Effector memory CD4-positive, alpha-beta T cell (primary cell): ENCODE measurements around the gene CATSPERE.
"Not testable (repeated sequence)": the region's sequence is repeated elsewhere in the genome, so short reads cannot be mapped to it uniquely, and the experiment has no call there.

ENCODE experiments used
- DNase-seq, 3 donors: peaks; one replicate each; pipeline ENCODE4 v3.0.0-alpha.2; 2020
- H3K27ac ChIP-seq: 2 replicates; pipeline ENCODE4 v1.7.0; 2013; ENCODE audit warnings: mild to moderate bottlenecking, low read length, moderate library complexity; ENCODE audit not compliant: insufficient read depth, poor library complexity, severe bottlenecking
- H3K27me3 ChIP-seq: replicated peaks from 2 replicates; pipeline ENCODE4 v1.7.0; 2013; ENCODE audit warnings: mild to moderate bottlenecking, low read length; ENCODE audit not compliant: insufficient read depth, control insufficient read depth, poor library complexity, severe bottlenecking
- H3K36me3 ChIP-seq: 2 replicates; pipeline ENCODE4 v1.7.0; 2013; ENCODE audit warnings: mild to moderate bottlenecking, low read length, moderate library complexity; ENCODE audit not compliant: control insufficient read depth, insufficient read depth
- H3K4me1 ChIP-seq: 2 replicates; pipeline ENCODE4 v1.7.0; 2013; ENCODE audit warnings: low read length, mild to moderate bottlenecking; ENCODE audit not compliant: control insufficient read depth, insufficient read depth, poor library complexity, severe bottlenecking
- H3K4me3 ChIP-seq: 2 replicates; pipeline ENCODE4 v1.7.0; 2013; ENCODE audit warnings: low read length, low read depth, mild to moderate bottlenecking; ENCODE audit not compliant: insufficient read depth, poor library complexity, severe bottlenecking
- H3K9me3 ChIP-seq: 2 replicates; pipeline ENCODE4 v1.7.0; 2013; ENCODE audit warnings: mild to moderate bottlenecking, low read length, moderate library complexity; ENCODE audit not compliant: control insufficient read depth

Gene CATSPERE

DNA sequence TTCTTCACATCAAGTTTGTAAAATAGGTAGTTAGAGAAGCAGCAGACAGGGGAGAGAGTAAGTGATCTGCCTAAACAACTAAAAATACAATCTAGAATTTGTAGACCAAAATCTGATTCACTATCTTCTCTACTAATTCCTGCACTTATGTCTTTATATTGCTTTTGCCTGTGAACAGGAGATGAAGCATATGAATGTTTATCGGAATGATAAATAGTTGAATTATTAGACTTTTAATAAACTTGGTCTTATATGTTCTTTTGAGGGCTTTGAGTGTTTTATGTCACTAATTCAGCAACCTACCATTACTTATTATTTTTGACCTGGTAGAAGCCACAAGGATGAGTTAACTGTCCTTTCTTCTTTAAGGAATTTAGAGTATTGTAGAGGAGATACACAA is 194.1 kb downstream of the CATSPERE start:
- H3K4me3 ChIP-seq, result no peak overlapping the region
- peaks cover 28% of the 10 kb centered on the region for H3K4me1 ChIP-seq
- DNase-seq, result no peak
- no peaks in the 10 kb centered on the region for H3K27me3 ChIP-seq
- H3K36me3 ChIP-seq, result peaks cover 4% of the 10 kb centered on the region
- H3K27ac ChIP-seq, result no peak overlapping the region
- no peaks in the 10 kb centered on the region for H3K9me3 ChIP-seq

- DNase-seq, result no peak
- H3K9me3 ChIP-seq, result no peaks in the 10 kb centered on the region
- no peaks in the 10 kb centered on the region for H3K27me3 ChIP-seq
- no peak overlapping the region for H3K4me3 ChIP-seq
- H3K27ac ChIP-seq, result no peak overlapping the region
- H3K36me3 ChIP-seq, result peaks cover 4% of the 10 kb centered on the region
- H3K4me1 ChIP-seq, result peaks cover 23% of the 10 kb centered on the region
Measured at GRCh38 chr1:244657421-244657820, 196.3 kb downstream of the CATSPERE start.

DNA sequence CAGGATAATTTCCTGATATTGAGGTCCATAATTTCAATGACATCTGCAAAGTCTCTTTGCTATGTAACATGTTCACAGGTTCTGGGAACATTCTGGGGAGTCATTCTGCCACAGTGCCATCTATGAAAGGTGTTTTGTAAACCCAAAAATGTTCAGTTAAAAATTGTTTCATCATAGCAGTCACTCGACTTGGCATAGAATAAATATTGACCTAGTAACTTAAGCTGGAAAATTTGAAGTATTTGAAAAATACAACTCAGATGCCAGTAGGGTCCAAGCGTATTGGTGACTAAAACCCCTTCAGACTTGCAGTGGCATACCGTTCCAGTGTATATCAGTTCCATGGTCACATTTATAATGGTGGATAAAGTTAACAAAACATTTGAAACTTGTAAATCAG is 198.6 kb downstream of the CATSPERE start:
- Histone ChIP-seq H3K27me3 (no peaks in the 10 kb centered on the region), H3K4me1 (peaks cover 7% of the 10 kb centered on the region), H3K36me3 (peaks cover 4% of the 10 kb centered on the region), H3K9me3 (no peaks in the 10 kb centered on the region), H3K27ac (no peak overlapping the region), H3K4me3 (no peak overlapping the region)
- DNase-seq, result no peak

- no peaks in the 10 kb centered on the region for H3K27me3 ChIP-seq
- H3K4me3 ChIP-seq, result no peak overlapping the region
- no peaks in the 10 kb centered on the region for H3K9me3 ChIP-seq
- DNase-seq, result no peak
- H3K4me1 ChIP-seq, result peaks cover 3% of the 10 kb centered on the region
- H3K36me3 ChIP-seq, result peaks cover 4% of the 10 kb centered on the region
- H3K27ac ChIP-seq, result no peak overlapping the region
Measured at GRCh38 chr1:244660595-244660994, 199.5 kb downstream of the CATSPERE start.

GRCh38 chr1:244661569-244662312 is 200.7 kb downstream of the CATSPERE start:
- not testable (repeated sequence) for H3K27ac ChIP-seq, DNase-seq, H3K36me3 ChIP-seq

GRCh38 chr1:244662599-244662998 is 201.5 kb downstream of the CATSPERE start:
- Histone ChIP-seq H3K27me3 (no peaks in the 10 kb centered on the region), H3K27ac (no peak overlapping the region), H3K4me3 (no peak overlapping the region), H3K36me3 (no peaks in the 10 kb centered on the region), H3K4me1 (peaks cover 2% of the 10 kb centered on the region), H3K9me3 (no peaks in the 10 kb centered on the region)
- DNase-seq, result no peak

More at GRCh38 chr1:244661569-244662312, 200.7 kb downstream of the CATSPERE start:
- not testable (repeated sequence) for H3K9me3 ChIP-seq, H3K4me1 ChIP-seq, H3K4me3 ChIP-seq, H3K27me3 ChIP-seq

GRCh38 chr1:244664353-244664752 is 203.3 kb downstream of the CATSPERE start:
- Histone ChIP-seq H3K36me3 (no peaks in the 10 kb centered on the region), H3K27ac (no peak overlapping the region), H3K9me3 (no peaks in the 10 kb centered on the region), H3K27me3 (no peaks in the 10 kb centered on the region), H3K4me1 (peaks cover 2% of the 10 kb centered on the region), H3K4me3 (no peak overlapping the region)
- DNase-seq, result no peak

GRCh38 chr1:244665771-244666217 is 204.7 kb downstream of the CATSPERE start:
- Histone ChIP-seq H3K27me3 (no peaks in the 10 kb centered on the region), H3K9me3 (no peaks in the 10 kb centered on the region), H3K4me1 (peaks cover 2% of the 10 kb centered on the region), H3K27ac (no peak overlapping the region), H3K4me3 (no peak overlapping the region), H3K36me3 (no peaks in the 10 kb centered on the region)
- no peak for DNase-seq

DNA sequence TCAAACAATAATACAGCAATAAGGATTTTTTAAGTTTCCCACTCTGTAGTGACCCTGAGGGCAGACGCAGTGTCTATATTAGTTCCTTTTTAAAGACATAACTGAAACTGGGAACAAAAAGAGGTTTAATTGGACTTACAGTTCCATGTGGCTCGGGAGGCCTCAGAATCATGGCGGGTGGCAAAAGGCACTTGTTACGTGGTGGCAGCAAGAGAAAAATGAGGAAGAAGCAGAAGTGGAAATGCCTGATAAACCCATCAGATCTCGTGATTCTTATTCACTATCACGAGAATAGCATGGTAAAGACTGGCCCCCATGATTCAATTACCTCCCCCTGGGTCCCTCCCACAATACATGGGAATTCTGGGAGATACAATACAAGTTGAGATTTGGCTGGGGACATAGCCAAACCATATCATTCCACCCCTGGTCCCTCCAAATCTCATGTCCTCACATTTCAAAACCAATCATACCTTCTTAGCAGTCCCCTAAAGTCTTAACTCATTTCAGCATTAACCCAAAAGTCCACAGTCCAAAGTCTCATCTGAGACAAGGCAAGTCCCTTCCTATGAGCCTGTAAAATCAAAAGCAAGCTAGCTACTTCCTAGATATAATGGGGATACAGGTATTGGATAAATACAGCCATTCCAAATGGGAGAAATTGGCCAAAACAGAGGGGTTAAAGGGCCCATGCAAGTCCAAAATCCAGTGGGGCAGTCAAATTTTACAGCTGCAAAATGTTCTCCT is 205.8 kb downstream of the CATSPERE start:
- not testable (repeated sequence) for DNase-seq, H3K4me1 ChIP-seq

DNA sequence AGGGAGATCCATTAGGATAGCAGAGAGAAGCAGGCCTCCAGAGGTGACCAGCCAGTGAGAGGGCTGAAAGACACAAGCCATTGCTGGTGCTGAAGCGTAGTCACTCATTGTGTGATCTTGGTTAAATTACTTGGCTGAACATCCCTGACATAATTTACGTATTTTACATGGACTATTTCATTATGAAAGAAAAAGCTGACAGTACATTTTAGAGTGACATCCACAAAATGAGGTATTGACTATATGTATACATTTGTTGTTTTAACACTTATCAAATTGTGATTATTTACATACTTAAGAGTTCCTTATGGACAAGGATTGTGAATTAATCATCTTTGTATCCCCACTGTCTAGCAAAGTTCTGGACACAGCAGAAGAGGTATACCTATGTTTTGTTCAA is 206.7 kb downstream of the CATSPERE start:
- Histone ChIP-seq H3K4me3 (no peak overlapping the region), H3K36me3 (no peaks in the 10 kb centered on the region), H3K27me3 (no peaks in the 10 kb centered on the region), H3K9me3 (no peaks in the 10 kb centered on the region), H3K4me1 (peaks cover 2% of the 10 kb centered on the region), H3K27ac (no peak overlapping the region)
- DNase-seq, result no peak

More for the DNA sequence above, 205.8 kb downstream of the CATSPERE start:
- H3K27ac ChIP-seq, H3K9me3 ChIP-seq, H3K4me3 ChIP-seq, H3K27me3 ChIP-seq, H3K36me3 ChIP-seq: not testable (repeated sequence)
